HG03064 (cell line): ENCODE measurements around the gene LTO1.

Experiments used
- ATAC-seq: cut with Tn5 transposase; IDR thresholded peaks from one replicate; pipeline ENCODE4 v1.9.1; 2021; ENCODE audit warnings: low read depth; ENCODE audit not compliant: unreplicated experiment

Gene LTO1

DNA sequence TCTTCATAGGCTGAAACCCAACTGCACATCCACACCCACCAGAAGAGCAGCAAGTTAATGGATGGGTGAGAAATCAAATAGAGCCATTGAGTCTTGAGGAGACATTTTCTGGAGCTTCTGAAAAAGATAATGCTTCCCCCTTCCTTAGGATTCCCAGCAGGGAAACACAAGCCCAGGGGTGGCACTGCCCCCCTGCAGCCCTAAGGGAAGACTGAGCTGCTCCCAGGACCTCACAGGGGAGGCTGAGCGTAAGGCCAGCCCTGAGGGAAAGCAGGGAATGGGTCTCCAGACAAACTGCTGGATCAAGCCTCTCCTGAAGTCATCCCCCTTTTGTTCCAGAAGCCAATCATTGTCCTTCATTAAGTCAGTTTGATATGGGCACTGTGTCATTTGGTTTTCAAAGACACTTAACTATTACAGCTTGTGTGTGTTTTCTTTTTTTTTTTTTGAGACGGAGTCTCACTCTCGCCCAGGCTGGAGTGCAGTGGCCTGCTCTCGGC lies 15.1 kb downstream of the LTO1 start:
- no peak for ATAC-seq

DNA sequence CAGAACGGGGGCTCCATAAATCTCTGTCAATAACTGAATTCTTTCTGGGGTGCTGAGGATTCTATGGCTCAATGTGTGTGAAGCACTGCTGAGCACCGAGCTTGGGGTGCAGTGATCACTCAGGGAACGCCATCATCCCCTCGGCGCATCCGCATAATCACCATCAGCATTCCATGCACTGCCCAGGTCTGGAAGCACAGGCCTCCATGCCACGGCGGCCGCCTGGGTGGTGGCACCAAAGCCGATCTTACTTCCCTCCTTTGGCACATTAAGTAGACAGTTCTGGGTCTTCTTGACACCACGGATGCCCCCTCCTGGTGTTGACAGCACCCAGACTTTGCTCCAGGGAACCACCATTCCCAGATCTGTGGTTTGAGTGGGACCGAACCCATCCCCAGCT lies 15.6 kb downstream of the LTO1 start:
- ATAC-seq, result no peak

DNA sequence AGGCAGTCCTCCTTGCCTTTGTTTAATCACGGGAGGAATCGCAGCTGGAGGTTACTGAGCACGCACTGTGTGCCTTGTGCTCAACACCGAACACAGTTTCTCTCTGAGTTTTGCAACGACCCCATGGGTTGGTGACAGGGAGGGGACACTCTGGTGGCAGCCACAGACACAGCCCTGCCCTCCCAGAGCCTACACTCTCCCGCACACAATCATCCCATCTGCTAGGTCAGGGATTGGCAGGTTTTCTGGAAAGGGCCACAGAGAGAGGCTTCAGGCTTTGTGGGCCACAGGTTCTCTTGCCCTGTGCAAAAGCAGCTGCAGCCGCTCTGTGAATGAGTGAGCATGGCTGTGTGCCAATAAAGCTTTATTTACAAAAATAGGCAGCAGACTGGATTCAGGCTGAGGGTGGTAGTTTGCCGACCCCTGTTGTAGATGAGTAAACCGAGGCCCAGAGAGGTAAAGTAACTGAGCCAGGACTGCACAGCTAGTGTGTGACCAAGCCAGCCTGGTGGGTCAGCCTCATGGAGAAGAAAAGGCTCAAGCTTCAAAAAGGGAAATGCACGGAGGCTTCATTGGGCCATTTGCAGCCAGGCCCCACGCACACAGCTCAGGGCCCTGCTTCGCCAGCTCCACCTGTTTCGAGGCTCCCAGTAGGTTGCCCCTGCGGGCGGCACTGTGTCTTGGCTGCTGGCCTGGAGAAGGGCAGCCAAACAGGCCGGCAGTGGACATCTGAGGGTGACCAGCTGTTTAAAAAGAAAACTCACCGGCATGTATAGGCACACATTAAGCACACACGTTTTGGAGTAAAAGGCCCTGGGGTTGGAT lies 16.3 kb downstream of the LTO1 start:
- no peak for ATAC-seq

DNA sequence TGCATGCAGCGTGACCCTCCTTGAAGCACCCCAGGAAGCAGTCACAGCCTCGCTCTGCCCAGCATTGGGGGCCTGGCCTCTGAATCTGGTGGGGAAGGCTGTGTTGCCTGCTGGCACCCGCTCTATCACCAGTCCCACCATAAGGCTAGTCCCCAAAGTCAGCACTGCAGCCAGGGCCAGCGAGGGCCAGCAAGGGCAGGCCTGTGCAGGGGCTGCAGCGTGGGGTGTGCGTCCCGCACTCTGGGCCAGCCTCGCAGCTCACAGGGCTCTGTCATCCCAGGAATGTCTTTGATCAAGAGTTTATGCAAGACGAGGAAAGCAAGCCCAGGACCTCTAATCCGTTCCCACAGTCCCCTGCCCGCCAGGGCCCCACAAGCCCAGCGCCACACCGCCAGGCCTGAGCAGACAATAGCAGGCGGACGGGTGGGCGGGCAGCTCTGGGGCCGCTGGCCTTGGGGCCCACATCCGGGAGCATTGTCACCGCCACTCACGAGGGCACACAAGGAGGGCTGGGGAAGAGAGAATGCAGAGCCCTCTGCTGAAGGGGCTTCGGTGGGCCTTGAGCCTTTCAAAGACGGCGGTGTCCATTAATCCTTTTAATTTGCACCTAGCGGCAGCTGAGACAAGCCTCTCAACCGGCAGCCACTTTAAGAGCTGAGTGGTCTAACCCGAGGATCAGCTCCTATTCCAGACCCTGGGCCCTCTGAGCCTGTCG lies 17.1 kb downstream of the LTO1 start:
- no peak for ATAC-seq

DNA sequence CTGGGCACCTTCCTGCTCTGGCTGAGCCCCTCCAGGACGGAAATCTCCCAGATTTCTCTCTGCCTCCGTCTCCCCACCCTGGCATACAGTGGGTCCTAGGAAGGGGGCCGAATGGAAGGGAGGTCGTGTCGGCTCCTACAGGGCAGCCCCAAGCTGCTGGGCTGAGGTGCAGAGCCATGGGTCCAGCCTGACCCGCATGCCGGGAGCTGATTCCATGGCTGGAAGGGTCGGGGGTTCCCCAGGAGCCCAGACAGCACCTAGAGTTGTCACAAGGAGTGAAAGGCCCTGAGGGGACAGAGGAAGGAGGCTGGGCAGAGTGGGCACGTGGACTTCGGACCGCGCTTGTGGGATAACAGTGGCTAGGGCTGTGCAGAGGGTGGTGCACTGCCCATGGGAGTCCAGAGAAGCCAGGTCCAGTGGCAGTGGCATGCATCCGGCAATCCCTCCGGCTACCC lies 17.7 kb downstream of the LTO1 start:
- ATAC-seq, result no peak

DNA sequence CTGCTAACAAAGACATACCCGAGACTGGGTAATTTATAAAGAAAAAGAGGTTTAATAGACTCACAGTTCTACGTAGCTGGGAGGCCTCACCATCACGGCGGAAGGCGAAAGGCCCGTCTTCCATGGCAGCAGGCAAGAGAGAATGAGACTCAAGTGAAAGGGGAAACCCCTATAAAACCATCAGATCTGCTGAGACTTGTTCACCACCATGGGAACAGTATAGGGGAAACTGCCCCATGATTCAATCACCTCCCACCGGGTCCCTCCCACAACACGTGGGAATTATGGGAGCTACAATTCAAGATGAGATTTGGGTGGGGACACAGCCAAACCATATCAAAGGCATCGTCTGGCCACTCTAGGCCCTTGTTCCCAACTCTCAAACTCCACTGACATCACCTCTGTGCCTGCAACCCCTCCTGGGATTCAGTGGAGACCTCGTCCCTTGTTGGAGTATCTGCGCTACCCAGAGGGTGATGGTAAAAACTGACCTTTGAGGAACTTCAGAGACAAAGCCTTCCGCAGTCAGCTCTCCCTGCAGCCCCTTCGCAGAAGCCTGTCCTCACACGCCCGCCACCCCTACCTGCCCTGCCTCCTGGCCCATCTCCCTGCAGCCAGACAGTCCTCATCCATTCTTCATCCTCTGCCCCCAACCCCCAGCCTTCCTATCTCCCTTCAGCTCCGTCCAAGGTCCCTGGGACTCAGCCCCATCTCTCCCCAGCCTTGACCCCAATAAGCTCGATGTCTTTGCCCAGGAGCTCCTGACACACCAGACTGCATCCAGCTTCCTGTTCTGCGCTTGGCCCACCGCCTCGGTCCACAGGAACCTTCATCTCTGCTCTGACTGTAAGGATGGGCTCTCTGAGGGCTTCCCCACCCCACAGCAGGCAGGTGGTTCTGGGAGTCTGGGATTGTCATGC lies 18.4 kb downstream of the LTO1 start:
- ATAC-seq, result no peak

DNA sequence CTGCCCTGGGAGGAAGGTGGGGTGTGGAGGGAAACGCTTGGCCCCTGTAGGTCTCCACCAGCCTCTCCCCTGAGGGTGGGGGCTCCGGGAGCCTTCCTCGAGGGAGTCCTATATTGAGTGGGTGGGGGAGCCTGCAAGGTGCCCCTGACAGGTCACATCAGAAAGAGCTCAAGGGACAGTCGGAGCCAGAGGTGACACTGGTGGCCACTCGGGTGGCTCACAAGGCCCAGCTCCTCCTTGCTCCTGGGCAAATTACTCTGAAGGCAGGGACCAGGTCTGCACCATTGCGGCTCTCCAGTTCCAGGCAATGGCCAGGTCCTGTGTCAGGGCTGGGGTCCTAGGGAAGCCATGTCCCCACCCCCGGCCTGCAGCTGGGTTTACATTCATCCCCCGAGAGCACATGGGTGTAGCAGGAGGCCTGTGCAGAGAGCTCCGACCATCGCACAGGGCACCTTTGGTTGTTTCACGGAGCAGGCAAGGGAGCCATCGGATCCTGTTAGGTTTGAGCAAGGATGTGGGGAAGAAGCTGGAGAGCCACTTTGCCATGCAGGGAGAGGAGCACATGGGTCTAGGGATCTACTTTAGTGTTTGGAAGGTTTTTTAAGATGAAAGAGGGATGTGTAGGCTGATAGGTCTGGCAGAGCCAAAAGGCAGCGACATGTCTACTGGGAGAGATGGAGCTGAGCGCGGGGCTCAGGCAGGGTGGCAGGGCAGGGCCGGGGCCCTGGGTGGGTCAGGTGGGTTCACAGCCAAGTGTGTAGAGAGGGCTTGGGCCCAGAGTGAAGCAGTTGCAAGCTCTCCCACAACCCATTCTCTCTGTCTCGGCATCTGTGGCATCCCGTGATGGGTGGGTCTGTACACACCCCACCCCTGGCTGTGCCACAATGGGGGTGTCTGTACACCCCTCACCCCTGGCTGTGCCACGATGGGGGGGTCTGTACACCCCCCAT lies 19.4 kb downstream of the LTO1 start:
- ATAC-seq, result no peak

DNA sequence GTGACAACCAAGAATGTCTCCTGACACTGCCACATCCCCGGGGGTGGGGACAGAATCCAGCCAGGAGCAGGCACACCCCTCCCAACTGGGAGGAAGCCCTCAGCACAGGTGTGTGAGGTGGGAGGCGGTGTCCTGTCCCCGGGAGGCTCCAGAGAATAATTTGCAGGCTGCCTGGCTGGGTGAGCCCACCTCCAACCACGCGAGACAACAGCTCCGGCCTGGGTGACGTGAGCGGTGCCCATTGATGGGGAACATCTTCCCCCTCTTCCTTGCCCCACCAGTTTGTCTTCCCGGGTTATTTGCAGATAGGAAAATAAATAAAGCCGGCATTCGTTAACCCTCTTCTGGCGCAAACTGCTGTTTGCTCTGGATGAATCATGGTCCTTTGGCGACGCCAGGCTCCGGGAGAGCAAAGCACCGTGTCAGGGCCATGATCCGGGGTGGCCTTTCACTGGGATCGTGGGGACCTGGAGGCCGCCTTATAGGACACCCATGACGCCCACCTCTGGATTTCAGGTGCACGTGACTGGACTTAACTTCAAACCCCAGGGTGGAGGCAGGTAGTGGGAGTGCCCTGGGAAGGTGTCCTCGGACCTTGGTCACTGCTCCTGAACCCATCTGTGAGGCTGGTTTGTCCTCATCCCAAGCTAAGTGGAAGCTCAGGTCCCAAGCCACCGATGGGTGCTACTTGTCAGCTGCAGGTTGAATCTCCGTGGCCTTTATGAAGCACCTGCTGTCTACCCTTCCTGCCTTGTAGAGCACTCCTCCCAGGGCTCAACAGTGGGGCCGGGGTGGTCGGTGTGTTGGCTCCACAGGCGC lies 20.3 kb downstream of the LTO1 start:
- no peak for ATAC-seq

DNA sequence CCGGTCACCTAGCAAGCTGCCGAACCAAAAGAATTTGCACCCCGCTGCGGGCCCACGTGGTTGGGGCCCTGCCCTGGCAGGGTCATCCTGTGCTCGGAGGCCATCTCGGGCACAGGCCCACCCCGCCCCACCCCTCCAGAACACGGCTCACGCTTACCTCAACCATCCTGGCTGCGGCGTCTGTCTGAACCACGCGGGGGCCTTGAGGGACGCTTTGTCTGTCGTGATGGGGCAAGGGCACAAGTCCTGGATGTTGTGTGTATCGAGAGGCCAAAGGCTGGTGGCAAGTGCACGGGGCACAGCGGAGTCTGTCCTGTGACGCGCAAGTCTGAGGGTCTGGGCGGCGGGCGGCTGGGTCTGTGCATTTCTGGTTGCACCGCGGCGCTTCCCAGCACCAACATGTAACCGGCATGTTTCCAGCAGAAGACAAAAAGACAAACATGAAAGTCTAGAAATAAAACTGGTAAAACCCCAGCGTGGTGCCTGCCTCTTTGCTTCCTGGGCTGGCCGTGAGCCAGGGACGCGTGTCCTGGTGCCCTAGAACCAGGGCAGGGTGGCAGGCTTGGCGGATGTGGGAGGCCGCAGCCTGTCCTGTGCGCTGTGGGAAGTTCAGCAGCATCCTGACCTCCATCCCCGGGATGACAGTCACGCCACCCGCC lies 21.0 kb downstream of the LTO1 start:
- no peak for ATAC-seq

DNA sequence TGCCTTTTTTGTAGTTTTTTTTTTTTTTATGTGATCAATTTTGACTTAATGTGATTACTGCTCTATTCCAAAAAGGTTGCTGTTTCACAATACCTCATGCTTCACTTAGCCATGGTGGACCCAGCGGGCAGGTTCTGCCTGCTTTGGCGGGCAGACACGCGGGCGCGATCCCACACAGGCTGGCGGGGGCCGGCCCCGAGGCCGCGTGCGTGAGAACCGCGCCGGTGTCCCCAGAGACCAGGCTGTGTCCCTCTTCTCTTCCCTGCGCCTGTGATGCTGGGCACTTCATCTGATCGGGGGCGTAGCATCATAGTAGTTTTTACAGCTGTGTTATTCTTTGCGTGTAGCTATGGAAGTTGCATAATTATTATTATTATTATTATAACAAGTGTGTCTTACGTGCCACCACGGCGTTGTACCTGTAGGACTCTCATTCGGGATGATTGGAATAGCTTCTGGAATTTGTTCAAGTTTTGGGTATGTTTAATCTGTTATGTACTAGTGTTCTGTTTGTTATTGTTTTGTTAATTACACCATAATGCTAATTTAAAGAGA lies 21.7 kb downstream of the LTO1 start:
- ATAC-seq, result no peak

DNA sequence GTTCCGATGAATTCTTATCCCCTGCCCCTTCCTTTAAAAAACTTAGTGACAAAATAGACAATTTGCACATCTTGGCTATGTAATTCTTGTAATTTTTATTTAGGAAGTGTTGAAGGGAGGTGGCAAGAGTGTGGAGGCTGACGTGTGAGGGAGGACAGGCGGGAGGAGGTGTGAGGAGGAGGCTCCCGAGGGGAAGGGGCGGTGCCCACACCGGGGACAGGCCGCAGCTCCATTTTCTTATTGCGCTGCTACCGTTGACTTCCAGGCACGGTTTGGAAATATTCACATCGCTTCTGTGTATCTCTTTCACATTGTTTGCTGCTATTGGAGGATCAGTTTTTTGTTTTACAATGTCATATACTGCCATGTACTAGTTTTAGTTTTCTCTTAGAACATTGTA lies 22.2 kb downstream of the LTO1 start:
- ATAC-seq, result no peak

DNA sequence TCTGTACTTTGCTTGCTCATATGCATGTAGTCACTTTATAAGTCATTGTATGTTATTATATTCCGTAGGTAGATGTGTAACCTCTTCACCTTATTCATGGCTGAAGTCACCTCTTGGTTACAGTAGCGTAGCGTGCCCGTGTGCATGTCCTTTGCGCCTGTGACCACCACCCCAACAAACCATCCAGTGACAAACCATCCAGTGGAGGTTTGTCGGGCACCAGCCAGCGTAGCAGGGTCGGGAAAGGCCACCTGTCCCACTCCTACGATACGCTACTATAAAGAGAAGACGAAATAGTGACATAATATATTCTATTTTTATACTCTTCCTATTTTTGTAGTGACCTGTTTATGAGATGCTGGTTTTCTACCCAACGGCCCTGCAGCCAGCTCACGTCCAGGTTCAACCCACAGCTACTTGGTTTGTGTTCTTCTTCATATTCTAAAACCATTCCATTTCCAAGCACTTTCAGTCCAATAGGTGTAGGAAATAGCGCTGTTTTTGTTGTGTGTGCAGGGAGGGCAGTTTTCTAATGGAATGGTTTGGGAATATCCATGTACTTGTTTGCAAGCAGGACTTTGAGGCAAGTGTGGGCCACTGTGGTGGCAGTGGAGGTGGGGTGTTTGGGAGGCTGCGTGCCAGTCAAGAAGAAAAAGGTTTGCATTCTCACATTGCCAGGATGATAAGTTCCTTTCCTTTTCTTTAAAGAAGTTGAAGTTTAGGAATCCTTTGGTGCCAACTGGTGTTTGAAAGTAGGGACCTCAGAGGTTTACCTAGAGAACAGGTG lies 23.1 kb downstream of the LTO1 start:
- ATAC-seq, result no peak

DNA sequence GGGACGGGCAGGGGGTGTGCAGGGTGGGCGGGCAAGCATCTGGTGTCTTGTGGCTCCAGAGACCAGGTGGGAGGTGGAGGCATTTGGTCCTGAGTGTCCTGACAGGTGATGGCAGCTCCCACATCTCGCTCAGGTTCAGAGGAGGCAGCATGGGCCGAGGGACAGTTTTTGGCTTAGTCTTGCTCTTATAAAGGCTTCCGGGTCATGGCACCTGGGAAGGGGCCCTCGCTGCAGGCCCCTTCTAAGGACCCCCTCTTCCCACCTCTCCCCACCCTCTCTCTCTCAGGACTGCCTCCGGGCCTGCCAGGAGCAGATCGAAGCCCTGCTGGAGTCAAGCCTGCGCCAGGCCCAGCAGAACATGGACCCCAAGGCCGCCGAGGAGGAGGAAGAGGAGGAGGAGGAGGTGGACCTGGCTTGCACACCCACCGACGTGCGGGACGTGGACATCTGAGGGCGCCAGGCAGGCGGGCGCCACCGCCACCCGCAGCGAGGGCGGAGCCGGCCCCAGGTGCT lies 24.3 kb downstream of the LTO1 start:
- no peak for ATAC-seq

DNA sequence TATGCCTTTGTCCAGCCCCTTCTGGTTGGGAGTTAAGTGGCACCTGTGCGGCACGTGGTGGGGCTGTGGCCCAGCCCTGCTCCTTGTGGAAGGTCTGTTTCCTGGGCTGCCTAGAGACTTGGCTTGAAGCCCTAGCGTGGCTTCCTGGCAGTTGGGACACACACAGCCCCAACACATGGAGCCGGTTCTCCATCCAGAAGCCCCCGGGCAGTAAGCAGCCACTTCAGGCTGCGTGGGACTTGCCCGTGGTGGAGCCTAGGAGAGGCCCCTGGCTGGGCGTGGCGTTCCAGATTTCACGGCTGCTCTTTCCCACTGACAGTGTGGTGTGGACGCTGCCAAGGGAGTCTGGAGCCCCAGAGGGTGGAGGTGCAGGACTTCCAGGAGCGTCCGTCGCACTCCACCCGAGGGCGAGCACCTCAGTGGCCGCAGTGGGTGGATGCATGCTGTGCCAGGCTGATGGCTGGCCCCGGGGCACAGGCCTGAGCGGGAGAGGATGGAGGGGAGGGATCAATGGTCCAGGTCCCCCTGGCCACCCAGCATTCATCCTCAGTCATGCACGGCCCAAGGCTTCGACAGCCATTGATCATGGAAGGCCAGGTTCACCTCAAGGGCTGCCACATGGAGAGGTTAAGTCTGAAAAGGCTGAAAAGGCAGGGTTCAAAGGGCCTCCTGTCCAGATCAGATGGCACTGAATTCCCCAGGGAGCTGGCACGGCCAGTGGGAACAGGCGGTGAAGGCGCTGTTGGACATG lies 24.9 kb downstream of the LTO1 start:
- no peak for ATAC-seq

DNA sequence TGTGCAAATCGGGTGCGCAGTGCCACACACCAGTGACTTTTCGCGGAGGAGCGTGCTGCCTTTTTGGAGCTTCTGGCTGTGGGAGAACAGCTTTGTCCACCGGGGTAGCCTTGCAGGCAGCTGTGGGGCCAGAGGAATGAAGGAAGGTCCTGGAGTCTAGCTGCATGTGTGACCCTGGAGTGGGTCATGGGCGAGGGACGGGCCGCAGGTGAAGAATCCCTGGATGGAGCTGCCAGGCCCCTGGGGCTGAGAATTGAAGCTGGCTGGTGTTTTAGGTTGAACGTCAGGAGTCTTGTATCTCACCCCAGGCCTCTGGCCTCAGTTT lies 25.6 kb downstream of the LTO1 start:
- no peak for ATAC-seq
